Measurements from ENCODE around the gene ACP3.
"Not testable (repeated sequence)": the region's sequence is repeated elsewhere in the genome, so short reads cannot be mapped to it uniquely, and the experiment has no call there.

The ACP3 gene

GRCh38 chr3:132354916-132355702, 37.9 kb downstream of the ACP3 start:
- H3K4me2 ChIP-seq: no peak overlapping the region
- TF ChIP-seq Cebpa-rat (IDR thresholded peaks at IDR 0.05): no peak
- H3K9ac ChIP-seq: no peak overlapping the region

GRCh38 chr3:132356568-132356967, 39.4 kb downstream of the ACP3 start:
- H3K9ac ChIP-seq: no peak overlapping the region
- H3K27me3 ChIP-seq: no peaks in the 10 kb centered on the region
- no peak for TF ChIP-seq Cebpa-rat (IDR thresholded peaks at IDR 0.05)
- H3K4me1 ChIP-seq: peaks cover 0 to 4% (median 1%) of the 10 kb centered on the region in 10 experiments; a peak in 9 of 20 replicates
- H4K20me1 ChIP-seq: peaks cover 0 to 67% (median 0%) of the 10 kb centered on the region in 11 experiments; a peak in 3 of 22 replicates
- no peak overlapping the region for H3K27ac ChIP-seq
- H3K4me3 ChIP-seq: no peak overlapping the region
- peaks cover 0 to 100% (median 0%) of the 10 kb centered on the region in 11 experiments; a peak in 7 of 22 replicates for H3K36me3 ChIP-seq
- H3K9me3 ChIP-seq (replicated peaks in 1 of 11): no peaks in the 10 kb centered on the region
- no peak overlapping the region for H3K4me2 ChIP-seq

More at GRCh38 chr3:132354916-132355702, 37.9 kb downstream of the ACP3 start:
- peaks cover 0 to 100% (median 0%) of the 10 kb centered on the region in 11 experiments; a peak in 7 of 22 replicates for H3K36me3 ChIP-seq
- no peaks in the 10 kb centered on the region for H3K27me3 ChIP-seq
- H4K20me1 ChIP-seq: peaks cover 0 to 77% (median 0%) of the 10 kb centered on the region in 11 experiments; a peak in 3 of 22 replicates
- H3K4me3 ChIP-seq: no peak overlapping the region
- no peaks in the 10 kb centered on the region for H3K4me1 ChIP-seq
- no peak overlapping the region for H3K27ac ChIP-seq
- no peaks in the 10 kb centered on the region for H3K9me3 ChIP-seq (replicated peaks in 1 of 11)

- Histone ChIP-seq H3K4me1 (peaks cover 0 to 7% (median 3%) of the 10 kb centered on the region in 10 experiments; a peak in 9 of 20 replicates), H4K20me1 (peaks cover 0 to 67% (median 0%) of the 10 kb centered on the region in 11 experiments; a peak in 2 of 22 replicates), H3K9ac (no peak overlapping the region), H3K36me3 (peaks cover 0 to 100% (median 0%) of the 10 kb centered on the region in 11 experiments; a peak in 7 of 22 replicates), H3K4me3 (no peak overlapping the region), H3K27me3 (no peaks in the 10 kb centered on the region), H3K9me3 (replicated peaks in 1 of 11) (no peaks in the 10 kb centered on the region), H3K27ac (no peak overlapping the region), H3K4me2 (no peak overlapping the region)
- TF ChIP-seq Cebpa-rat (IDR thresholded peaks at IDR 0.05): no peak
Measured at GRCh38 chr3:132360717-132361116, 43.5 kb downstream of the ACP3 start.

GRCh38 chr3:132362329-132362728, 45.1 kb downstream of the ACP3 start:
- Histone ChIP-seq H3K27ac (no peak overlapping the region), H3K27me3 (no peaks in the 10 kb centered on the region), H3K4me1 (peaks cover 0 to 7% (median 3%) of the 10 kb centered on the region in 10 experiments; a peak in 9 of 20 replicates), H3K9ac (no peak overlapping the region), H3K36me3 (peaks cover 0 to 100% (median 0%) of the 10 kb centered on the region in 11 experiments; a peak in 6 of 22 replicates), H4K20me1 (peaks cover 0 to 70% (median 0%) of the 10 kb centered on the region in 11 experiments; a peak in 2 of 22 replicates), H3K4me3 (no peak overlapping the region), H3K4me2 (no peak overlapping the region; a peak in 1 of 22 replicates), H3K9me3 (replicated peaks in 1 of 11) (no peaks in the 10 kb centered on the region)
- no peak for TF ChIP-seq Cebpa-rat (IDR thresholded peaks at IDR 0.05)

GRCh38 chr3:132368515-132368914, 51.3 kb downstream of the ACP3 start:
- TF ChIP-seq Cebpa-rat (IDR thresholded peaks at IDR 0.05): no peak
- H3K9me3 ChIP-seq (replicated peaks in 1 of 11): peaks cover 0 to 9% (median 0%) of the 10 kb centered on the region in 11 experiments; a peak in 3 of 22 replicates
- no peak overlapping the region for H3K27ac ChIP-seq
- H3K36me3 ChIP-seq: peaks cover 0 to 75% (median 0%) of the 10 kb centered on the region in 11 experiments; a peak in 6 of 22 replicates
- H4K20me1 ChIP-seq: peaks cover 0 to 42% (median 0%) of the 10 kb centered on the region in 11 experiments; a peak in 3 of 22 replicates
- H3K4me2 ChIP-seq: no peak overlapping the region
- H3K4me3 ChIP-seq: no peak overlapping the region
- H3K4me1 ChIP-seq: no peaks in the 10 kb centered on the region
- no peaks in the 10 kb centered on the region for H3K27me3 ChIP-seq
- H3K9ac ChIP-seq: no peak overlapping the region

GRCh38 chr3:132368962-132369361, 51.8 kb downstream of the ACP3 start:
- no peaks in the 10 kb centered on the region for H3K4me1 ChIP-seq
- H4K20me1 ChIP-seq: peaks cover 0 to 37% (median 0%) of the 10 kb centered on the region in 11 experiments; a peak in 3 of 22 replicates
- no peak overlapping the region for H3K4me2 ChIP-seq
- no peaks in the 10 kb centered on the region for H3K27me3 ChIP-seq
- peaks cover 0 to 9% (median 0%) of the 10 kb centered on the region in 11 experiments; a peak in 3 of 22 replicates for H3K9me3 ChIP-seq (replicated peaks in 1 of 11)
- no peak overlapping the region for H3K27ac ChIP-seq
- TF ChIP-seq Cebpa-rat (IDR thresholded peaks at IDR 0.05): no peak
- H3K4me3 ChIP-seq: no peak overlapping the region
- no peak overlapping the region for H3K9ac ChIP-seq
- H3K36me3 ChIP-seq: peaks cover 0 to 70% (median 0%) of the 10 kb centered on the region in 11 experiments; a peak in 6 of 22 replicates

- H3K27ac ChIP-seq; H3K4me2 ChIP-seq; H3K9ac ChIP-seq; H3K9me3 ChIP-seq (replicated peaks in 1 of 11); H4K20me1 ChIP-seq; H3K4me3 ChIP-seq; H3K27me3 ChIP-seq: not testable (repeated sequence)
- Histone ChIP-seq H3K4me1 (peaks cover 0 to 11% (median 2%) of the 10 kb centered on the region in 10 experiments; a peak in 6 of 20 replicates), H3K36me3 (peaks cover 0 to 26% (median 0%) of the 10 kb centered on the region in 11 experiments; a peak in 4 of 22 replicates)
Measured at GRCh38 chr3:132376945-132377354, 59.7 kb downstream of the ACP3 start.

- no peak overlapping the region for H3K4me3 ChIP-seq
- peaks cover 11 to 22% (median 15%) of the 10 kb centered on the region in 11 experiments for H3K9me3 ChIP-seq (replicated peaks in 1 of 11)
- H3K4me2 ChIP-seq: no peak overlapping the region
- H3K4me1 ChIP-seq: peaks cover 0 to 11% (median 2%) of the 10 kb centered on the region in 10 experiments; a peak in 6 of 20 replicates
- H3K9ac ChIP-seq: no peak overlapping the region
- H3K27ac ChIP-seq: no peak overlapping the region
- no peaks in the 10 kb centered on the region for H3K27me3 ChIP-seq
- peaks cover 0 to 31% (median 0%) of the 10 kb centered on the region in 11 experiments; a peak in 4 of 22 replicates for H3K36me3 ChIP-seq
- no peaks in the 10 kb centered on the region for H4K20me1 ChIP-seq
- no peak for TF ChIP-seq Cebpa-rat (IDR thresholded peaks at IDR 0.05)
Measured at GRCh38 chr3:132378048-132378762, 61.0 kb downstream of the ACP3 start.

- TF ChIP-seq Cebpa-rat (IDR thresholded peaks at IDR 0.05): no peak
- no peak overlapping the region for H3K9ac ChIP-seq
- H3K27me3 ChIP-seq: no peaks in the 10 kb centered on the region
- H3K36me3 ChIP-seq: peaks cover 0 to 37% (median 0%) of the 10 kb centered on the region in 11 experiments; a peak in 4 of 22 replicates
- H3K4me2 ChIP-seq: no peak overlapping the region
- peaks cover 17 to 29% (median 21%) of the 10 kb centered on the region in 11 experiments for H3K9me3 ChIP-seq (replicated peaks in 1 of 11)
- no peaks in the 10 kb centered on the region for H4K20me1 ChIP-seq
- no peak overlapping the region for H3K4me3 ChIP-seq
- no peak overlapping the region for H3K27ac ChIP-seq
- peaks cover 0 to 11% (median 2%) of the 10 kb centered on the region in 10 experiments; a peak in 6 of 20 replicates for H3K4me1 ChIP-seq
Measured at GRCh38 chr3:132378846-132379245, 61.6 kb downstream of the ACP3 start.
